Activated CD4-positive, alpha-beta T cell treated with anti-CD3 and anti-CD28 coated beads, Interleukin-10, Interleukin-2, amounts not matched to agents 100 ng/mL and 50 ng/mL, durations not matched to agents 16 hours and 8 hours (primary cell): ENCODE data around the gene NFATC3.

Source experiments
- DNase-seq: peaks from one replicate; pipeline ENCODE4 v3.0.0-alpha.2; 2020

The NFATC3 gene

DNA sequence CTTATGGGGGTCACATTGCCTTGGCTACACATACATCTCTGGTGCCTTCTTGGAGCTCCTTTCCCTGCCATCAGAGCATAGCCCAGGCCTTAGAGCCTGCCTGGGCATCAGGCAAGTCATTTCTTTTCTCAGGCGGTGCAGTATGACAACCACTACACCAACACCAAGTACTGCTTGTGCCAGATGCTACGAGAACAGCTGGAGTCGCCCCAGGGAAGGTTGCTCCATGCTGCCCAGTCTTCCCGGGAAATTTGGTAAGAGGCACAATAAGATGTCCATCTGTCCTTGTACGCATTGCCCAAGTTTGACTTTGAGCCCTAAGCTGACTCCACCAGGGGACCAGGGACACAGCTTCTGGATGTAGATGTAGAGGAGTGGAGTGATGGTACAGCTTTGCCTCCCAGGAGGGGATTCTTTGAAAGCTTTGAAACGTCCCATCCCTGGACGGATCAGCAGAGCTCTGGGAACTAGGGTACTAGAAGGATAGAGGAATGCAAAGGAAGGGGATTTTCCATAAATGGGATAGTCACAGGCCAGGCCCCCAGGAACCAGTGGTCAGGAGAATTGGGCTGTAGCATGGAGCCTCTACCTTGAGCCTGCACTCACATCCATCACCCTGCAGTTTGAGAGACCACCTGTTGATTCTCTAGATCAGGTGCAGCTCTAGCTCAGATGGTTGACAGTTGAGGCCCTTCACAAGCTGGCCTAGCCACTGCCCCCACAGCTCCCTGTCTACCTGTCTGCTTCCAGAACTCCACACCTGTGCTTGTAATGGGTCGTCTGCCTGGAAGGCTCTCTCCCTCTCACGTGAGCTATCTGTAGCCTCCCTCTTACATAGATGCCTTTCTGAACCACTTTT lies 11.0 kb upstream of the NFATC3 start:
- DNase-seq, result no peak

DNA sequence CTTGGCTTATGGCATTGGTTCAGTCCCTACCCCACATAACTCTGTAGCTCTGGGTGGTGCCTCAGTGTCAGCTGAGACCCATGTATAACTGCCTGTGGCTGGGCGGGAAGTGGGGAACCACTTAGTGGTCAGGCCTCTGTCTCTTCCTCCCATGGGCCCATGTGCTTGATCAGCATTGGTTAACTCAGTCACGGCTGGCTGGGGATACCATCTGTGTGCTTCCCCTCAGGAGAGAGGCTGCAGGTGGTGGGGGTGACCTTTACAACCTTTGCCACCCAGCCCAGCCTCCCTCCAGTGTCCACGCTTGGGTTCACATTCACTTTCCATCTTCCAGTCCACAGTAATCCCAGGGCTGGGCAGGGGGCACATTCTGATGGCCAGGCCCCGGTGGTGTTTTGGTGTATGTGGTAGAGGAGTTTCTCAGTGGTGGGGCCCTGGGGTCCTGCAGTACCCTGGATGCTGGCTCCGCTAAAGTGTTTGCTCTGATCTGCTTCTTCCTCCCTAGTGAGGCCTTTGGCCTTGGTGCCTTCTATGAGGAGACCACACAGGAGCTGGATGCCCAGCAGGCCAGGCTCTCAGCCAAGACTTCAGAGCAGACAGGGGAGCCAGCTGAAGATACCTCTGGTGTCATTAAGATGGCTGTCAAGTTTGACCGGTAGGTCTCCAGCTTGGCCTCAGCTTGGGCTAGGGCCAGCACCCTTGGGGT lies 10.2 kb upstream of the NFATC3 start:
- peak; percentile 89 for DNase-seq

DNA sequence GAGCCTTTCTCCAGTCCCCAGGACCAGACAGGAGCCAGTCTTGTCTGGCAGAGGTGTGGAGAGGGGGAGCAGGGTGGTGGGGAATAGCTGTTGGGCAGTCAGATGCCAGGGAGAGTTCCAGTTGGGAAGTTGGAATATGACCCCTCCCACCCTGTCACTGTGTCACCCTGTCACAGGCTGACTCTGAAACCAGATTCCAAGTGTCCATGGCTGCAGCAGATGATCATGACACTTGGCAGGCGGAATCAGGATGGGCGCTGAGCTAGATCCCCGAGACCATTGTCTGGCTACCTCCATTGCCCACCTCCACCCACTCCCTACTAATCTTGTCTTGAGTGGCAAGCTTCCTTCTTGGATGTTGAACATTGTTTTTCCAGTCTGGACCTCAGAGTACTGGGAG lies 9.2 kb upstream of the NFATC3 start:
- no peak for DNase-seq

DNA sequence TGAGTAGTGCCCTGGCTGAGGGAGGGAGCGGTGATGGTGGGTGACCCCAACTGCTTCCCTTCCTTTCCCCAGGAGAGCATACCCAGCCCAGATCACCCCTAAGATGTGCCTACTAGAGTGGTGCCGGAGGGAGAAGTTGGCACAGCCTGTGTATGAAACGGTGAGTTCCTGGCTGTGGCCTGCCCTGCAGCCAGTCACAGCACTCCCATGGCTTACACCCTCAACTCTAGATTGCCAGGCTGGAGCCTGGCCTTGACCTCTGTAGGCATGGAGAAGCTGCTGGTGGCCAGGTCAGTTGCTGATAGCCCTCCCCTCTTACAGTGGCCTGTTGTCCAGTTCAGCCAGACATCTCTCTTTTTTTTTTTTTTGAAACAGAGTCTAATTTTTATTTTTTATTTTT lies 8.6 kb upstream of the NFATC3 start:
- no peak for DNase-seq

DNA sequence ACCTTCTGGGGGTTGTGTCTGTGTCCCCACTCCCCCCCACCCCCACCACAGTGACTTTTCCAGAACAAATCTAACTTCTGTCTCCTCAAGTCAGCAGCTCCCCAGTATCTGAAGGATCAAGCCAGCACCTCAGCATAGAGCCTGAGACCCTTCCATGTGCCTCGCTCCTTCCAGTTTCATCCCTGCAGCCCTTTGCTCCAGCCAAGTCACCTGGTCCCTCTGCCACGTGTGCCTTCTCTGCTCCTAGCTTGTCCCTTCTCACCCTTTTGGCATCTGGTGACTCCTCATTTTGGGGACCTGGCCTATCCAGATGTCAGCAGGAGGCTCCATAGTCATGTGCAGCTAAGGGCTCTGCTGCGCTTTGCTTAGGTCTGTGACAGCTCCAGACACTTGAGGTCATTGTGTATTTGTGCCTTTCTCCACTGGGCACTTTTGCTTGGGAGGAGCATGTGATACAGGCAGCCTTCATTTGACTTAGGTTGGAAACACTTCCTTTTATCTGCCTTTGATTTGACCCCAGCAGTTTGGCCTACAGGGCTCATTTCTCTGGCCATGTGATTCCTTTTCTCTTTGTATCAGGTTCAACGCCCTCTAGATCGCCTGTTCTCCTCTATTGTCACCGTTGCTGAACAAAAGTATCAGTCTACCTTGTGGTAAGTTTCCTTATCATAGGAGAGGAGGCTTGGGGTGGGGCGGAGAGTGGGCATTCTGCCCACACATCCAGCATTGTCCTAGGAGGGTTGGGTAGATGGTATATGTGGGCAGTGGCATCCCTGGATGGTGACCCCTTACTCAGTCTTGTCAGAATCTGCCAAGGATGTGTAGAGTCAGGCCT lies 7.1 kb upstream of the NFATC3 start:
- no peak for DNase-seq

DNA sequence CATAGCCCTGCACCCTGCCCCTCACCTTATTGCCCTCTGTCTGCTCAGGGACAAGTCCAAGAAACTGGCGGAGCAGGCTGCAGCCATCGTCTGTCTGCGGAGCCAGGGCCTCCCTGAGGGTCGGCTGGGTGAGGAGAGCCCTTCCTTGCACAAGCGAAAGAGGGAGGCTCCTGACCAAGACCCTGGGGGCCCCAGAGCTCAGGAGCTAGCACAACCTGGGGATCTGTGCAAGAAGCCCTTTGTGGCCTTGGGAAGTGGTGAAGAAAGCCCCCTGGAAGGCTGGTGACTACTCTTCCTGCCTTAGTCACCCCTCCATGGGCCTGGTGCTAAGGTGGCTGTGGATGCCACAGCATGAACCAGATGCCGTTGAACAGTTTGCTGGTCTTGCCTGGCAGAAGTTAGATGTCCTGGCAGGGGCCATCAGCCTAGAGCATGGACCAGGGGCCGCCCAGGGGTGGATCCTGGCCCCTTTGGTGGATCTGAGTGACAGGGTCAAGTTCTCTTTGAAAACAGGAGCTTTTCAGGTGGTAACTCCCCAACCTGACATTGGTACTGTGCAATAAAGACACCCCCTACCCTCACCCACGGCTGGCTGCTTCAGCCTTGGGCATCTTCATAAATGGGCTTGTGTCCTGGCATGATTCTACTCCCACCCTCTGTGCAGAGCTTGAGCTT lies 6.3 kb upstream of the NFATC3 start:
- DNase-seq, result no peak

DNA sequence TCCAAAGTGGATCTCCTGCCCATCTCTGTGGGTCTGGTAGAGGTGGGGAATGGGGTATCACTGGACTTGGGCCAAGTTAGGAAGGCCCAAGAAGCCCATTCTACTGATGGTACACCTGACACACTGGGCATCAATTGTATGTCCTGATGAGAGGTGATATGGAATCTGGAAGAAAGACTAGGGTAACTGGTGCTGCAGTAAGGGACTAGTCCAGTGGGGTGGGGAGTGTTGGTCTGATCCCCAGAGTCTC lies 5.9 kb upstream of the NFATC3 start:
- DNase-seq, result no peak

DNA sequence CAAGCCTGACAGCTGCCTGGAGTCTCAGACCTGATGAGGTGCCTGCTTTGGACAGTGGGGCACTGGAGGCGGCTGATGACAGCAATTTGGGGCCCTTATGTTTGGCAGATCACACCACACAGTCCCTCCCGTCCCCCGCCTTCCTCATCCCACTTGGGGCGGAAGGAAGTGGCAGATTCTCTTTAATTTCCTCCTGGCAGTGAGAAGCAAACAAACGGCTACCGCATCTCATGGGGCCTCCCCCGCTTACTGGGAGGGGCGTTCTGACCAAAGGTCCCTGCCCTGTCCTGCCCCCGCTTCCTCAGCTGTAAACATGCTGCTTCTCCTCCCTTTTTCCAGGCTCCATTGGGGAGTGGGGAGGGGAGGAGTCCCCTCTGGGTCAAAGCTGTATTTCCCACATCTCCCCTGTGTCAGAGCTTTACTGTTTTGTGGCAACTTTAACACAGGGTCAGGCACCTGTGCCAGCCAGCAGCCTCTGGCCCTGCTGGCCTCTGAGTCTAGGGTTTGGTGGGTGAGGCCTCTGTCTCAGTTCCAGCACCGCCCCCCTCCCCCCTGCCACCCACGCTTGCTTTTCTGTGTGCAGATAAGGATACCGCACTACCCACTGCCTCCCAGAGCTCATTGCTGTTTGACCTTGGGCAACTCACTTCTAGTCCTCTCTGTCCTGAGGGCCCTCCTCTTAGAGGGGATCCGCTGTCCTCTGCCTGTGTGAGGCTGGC lies 5.4 kb upstream of the NFATC3 start:
- DNase-seq, result peak; percentile 90

DNA sequence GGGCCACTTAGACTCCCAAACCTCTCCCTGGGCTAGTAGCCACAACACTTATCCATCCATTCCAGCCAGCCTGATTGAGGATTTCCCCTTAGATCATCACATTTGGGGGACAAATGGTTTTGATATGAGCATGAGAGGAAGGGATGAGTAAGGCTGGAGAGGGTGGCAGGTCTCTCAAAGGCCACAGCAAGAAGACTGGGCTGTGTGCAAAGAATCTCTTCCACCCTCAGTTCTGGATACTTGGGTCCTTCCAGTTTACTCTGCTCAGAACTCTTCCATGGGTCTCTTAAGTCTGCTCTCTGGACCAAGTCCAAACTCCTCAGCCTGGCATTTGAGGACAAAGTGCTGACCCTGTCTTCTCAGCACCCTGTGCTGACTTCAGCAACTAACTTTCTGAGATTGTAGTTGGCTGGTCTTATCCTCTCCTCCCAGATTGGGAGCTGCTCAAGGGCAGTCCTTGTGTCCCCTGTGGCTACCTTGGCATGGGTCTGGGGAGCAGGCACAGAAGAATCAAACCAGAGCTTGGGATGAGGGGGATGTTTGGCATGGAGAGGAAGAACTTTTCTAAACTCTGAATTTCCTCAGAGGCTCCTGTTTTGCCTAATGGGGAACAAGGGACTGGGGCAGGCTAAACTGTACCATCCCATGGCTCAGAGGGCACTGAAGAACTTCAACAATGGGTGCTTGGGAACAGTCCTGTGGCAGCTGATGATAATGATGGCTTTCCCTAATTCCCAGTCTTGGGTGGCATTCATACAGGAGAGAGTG lies 3.1 kb upstream of the NFATC3 start:
- DNase-seq, result peak; percentile 77

DNA sequence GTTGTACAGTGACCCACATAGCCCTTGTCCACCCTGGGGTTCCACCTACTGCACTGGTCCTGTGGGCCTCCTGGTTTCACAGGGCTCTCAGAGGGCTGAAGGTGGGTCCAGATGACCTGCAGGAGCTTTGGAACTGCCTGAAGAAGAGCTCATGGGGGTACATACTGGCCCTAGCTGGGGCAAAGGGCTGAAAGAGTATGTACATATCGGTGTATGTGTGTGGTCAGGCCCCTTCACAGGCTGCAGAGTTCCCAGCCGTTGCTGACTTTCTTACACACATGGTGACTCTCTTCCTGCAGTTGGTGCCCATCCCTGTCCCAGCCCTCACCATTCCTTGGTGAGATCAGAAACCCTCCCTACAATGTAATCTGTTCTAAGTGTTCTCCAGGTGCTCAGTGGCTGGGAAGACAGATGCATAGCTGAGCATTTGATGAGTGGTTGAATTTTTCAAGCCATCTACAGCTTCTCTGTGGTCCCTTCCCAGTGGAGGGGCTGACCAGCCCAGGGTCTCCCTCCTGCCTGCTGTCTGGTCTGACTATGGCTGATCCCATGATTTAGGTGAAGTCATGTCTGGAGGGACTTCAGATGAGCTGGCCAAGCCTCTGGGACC lies 2.4 kb upstream of the NFATC3 start:
- DNase-seq, result no peak

DNA sequence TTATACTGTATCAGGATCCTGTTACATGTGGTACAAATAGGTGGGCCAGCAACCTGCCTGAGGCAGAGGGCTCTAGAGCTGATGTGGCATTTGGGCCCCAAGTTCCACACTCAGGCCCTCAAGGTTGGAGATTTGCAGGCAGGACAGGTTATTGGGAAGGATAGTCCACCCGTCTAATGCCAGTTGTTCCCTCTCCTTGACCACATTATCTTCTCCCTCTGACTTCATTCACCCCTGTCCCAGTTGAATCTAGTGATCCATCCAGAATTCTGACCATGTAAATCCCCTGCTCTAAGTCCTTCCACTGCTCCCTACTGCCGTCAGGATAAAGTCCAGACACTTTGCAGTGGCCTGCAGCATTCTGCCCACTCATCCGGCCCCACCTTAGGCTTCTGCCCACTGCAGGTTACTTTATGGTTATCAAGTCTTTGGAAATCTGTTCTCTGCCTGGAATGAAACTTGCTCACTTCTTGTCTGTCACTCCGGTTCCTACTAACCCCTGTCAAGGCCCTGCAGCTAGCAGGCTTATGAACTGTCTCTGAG lies 1.9 kb upstream of the NFATC3 start:
- no peak for DNase-seq

DNA sequence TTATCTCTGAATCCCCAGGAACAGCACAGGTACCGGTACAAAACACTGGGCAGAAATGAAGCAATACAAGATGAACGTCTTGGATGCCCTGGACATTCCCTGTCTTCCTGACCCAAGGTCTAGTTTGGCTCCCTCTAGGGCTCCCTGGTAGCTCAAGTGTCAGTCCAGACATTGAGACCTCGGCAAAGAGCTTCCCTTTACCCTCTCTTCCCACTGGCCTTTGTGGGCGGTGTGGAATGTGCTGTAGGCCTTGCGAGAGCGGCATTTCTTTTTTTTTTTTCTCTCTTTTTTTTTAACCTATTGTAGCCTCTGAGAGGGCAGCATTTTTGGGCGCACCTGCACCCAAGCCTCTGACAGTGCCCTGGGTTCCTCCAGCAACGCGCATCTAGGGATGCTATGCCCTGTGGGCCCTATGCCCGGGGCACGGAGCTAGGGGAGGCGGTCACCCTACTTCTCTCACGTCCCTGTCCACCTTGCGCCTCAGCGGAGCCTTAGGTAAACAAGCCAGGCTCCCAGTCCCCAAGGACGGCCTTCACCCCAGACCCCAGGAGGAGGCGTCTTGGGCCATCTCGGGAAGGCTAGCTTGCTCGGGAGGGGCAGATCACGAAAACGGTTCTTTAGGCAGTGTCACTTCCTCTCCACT lies 1.2 kb upstream of the NFATC3 start:
- no peak for DNase-seq

DNA sequence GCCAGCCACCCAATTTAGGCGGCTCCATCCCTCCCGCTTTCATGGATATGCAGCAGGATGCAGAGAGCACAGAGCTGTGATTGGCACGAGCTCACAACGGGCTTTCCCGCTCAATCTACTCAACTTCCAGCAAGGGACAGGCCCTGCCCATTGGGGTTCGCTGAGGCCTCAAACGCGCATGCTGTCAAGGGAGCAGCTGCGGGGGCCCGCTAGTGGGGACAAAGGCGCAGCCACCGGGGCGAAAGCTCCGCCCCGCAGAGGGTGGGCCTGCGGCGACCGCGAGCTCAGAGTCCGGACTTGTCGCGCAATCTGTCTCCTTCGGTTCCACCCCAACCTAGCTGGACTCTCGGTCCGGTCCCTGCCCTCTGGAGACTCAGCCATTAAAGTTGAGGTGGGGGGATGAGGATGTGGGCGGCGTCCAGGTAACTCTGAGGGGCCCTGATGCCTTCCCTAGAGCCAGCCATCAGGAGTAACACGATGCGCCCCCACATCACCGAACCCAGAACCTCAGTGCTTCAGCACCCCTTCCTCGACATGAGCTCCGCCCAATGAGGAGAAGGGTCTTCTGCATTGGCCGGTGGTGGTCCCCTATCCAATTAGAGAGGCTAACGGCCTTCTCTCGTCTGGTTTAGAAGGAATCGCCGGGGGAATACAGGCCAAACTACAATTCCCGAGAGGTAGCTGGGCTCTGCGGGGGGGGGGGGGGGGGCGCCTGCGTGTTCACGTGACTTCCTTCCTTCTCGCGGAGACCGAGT lies 489 bp upstream of the NFATC3 start:
- DNase-seq, result peak; percentile 95

DNA sequence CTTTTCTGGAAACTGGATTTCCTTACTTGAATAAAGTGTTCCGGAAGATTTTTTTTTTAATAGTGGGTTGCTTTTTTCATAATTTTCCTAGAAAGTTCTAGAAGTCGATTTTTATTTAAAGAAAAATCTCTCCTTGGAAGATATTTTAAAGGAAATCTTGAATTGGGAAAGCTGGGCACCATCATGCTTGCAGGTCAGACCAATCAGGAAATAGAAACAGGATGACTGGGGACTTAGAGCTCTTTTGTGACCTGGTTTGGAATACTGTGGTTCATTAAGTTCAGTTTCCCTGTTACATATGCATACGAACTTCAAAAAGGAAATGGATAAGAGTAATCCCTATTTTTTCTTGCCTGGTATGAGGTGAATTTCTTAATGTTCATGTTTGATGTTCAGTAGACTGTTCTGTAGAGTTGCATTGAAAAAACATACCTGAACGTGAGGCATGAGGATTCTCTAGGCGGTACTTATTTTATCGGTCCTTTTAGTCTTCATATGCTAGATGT lies 1.2 kb downstream of the NFATC3 start:
- DNase-seq, result no peak

DNA sequence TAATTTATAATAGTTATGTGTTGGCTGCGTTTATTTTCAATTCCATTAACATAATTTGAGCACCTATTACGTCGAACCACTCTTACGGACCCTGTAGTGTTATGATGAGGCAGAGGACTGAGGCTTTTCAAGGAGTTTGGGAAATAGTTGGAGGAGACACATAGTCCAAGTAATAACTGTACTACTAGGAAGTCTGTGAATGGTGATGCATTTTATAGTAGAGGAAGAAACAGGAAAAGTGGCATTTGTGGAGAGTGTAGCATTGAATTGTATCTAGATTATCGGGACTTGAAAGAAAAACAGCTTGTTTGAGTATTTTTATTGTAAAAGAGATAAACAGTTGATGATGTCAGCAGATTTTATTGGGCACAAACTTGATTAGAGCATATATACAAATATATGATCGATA lies 1.7 kb downstream of the NFATC3 start:
- no peak for DNase-seq

DNA sequence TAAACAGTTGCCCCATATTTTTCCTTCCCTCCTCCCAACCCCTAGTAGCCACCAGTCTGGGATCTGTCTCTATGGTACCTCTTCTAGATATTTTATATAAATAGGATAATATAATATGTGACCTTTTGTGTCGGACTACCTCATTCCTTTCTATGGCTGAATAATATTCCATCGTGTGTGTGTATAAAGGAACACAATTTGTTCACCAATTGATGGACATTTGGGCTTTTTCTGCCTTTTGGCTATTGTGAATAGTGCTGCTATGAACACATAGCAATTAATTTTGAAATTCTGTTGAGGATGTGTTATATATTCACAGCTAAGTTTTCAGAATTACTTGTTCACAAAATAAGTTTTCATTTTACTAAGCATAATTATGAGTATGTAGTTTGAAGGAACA lies 2.5 kb downstream of the NFATC3 start:
- peak; percentile 39 for DNase-seq

DNA sequence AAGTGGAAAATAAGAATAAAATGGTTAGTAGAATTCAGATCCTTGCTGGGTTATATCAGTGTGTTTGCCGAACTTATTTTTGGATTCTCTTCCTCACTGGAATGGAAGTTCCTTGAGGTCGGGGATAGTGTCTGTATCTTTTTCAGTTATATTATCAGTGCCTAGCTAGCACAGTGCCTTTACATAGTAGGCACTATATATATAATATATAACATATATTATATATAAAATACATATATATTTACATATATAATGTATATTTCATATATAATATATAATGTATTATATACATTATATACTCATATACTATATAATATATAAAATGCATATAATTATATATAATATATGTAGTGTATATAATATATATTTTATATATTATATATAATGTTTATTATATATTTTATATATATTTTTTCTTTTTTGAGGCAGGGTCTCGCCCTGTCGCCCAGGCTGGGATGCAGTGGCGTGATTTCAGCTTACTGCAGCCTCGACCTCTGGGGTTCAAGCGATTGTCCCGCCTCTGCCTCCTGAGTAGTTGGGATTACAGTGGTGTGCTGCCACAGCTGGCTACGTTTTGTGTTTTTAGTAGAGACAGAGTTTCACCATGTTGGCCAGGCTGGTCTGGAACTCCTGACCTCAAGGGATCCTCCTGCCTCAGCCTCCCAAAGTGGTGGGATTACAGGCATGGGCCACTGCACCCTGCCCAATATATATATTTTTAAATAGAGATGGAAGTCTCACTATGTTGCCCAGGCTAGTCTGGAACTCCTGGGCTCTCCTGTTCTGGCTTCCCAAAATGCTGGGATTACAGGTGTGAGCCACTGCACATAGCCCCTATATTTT lies 3.2 kb downstream of the NFATC3 start:
- no peak for DNase-seq

DNA sequence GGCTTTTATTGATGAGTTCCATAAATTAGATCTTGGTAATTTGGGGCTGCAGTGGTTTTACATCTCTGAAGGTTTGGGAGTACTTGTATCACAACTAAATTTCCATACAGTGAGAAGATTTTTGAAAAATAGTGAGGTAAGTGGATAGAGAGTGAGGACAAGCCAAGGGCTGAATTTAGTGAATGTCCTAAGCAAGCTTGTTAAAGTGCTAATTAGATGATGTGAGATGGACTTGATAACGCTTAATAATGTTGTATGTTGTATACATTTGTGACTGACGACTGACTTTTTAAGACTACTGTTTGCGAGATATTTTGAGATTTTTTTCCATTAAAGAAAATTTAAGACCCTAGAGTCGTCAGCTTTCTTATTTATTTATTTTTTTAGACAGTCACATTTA lies 3.9 kb downstream of the NFATC3 start:
- no peak for DNase-seq

DNA sequence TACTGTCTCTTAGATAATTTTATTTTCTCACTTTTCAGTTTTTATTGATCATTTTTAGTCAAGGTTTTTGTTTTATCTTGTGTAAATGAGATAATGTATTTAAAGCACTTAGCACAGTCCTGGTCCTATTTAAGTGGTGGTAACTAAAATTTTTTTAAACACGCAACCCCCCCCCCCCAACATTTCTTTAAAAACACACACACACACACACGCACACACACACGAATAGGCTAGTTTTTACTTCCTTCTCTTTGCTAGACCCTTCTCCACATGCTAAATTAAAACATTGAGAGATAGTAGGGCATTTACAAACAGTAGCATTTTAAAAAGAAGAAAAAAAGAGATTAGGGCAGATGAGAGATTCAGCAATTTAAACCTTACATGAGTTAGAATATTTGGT lies 5.0 kb downstream of the NFATC3 start:
- DNase-seq, result no peak
